Peyer's patch (tissue), 4 donors: ENCODE measurements around the gene PCSK2. TPM values are rescaled to one million over a fixed set of nuclear protein-coding genes. Genes with fewer than 3 reads are reported as not detected.

Source experiments
- DNase-seq, 3 donors: peaks; one replicate each; pipeline ENCODE4 v3.0.0-alpha.2; 2017 to 2019
- H3K27ac ChIP-seq, 4 donors: fragments of 200-600 bp; sonication (generic); one replicate each; pipeline ENCODE4 v1.5.1; 2016 to 2019
- H3K27me3 ChIP-seq, 2 donors: fragments of 200-600 bp; sonication (generic); one replicate each; pipeline ENCODE4 v1.5.1; 2019
- H3K36me3 ChIP-seq, 3 donors: fragments of 200-600 bp; sonication (generic); one replicate each; pipeline ENCODE4 v1.5.1; 2016 to 2019
- H3K4me1 ChIP-seq, 4 donors: fragments of 200-600 bp; sonication (generic); one replicate each; pipeline ENCODE4 v1.5.1; 2016 to 2019
- H3K4me3 ChIP-seq, 4 donors: fragments of 200-600 bp; sonication (generic); 1 replicate in 3 of 4; 2 replicates in 1 of 4; pipeline ENCODE4 v1.5.1; 2016 to 2019; ENCODE audit warnings: mild to moderate bottlenecking in 1 of 4
- H3K9me3 ChIP-seq, 4 donors: fragments of 200-600 bp; sonication (generic); one replicate each; pipeline ENCODE4 v1.5.1; 2016 to 2019; ENCODE audit warnings: mild to moderate bottlenecking in 1 of 4
- CTCF ChIP-seq, 6 experiments: fragments of 450-650 bp in 4 of 6; fragments of 200-600 bp in 2 of 6; sonication (generic) in 1 of 6; IDR thresholded peaks; one replicate each; pipeline ENCODE4 v1.5.1; 2017 to 2019; ENCODE audit warnings: antibody characterized with exemption in 6 of 6, mild to moderate bottlenecking in 3 of 6, moderate library complexity in 1 of 6
- POLR2A ChIP-seq, 2 donors: fragments of 450-650 bp; IDR thresholded peaks; one replicate each; pipeline ENCODE4 v1.5.1; 2017; ENCODE audit warnings: antibody characterized with exemption in 2 of 2, mild to moderate bottlenecking in 2 of 2, moderate library complexity in 2 of 2
- total RNA-seq, 4 donors: library from RNA; depleted of rRNA; stranded (reverse); fragments of >200 nt; gene quantifications; one replicate each; pipeline ENCODE4 v1.1.0, GENCODE V29; 2016

Gene PCSK2
- total RNA-seq, 4 donors from 2014 or later = 0.18 to 0.80 (median 0.57) TPM; not detected in 1

- H3K4me3 ChIP-seq = no peak overlapping the region
Observed at GRCh38 chr20:17515053-17515452, 288.2 kb downstream of the PCSK2 start.

GRCh38 chr20:17518339-17519052 lies 291.7 kb downstream of the PCSK2 start:
- no peaks in the 10 kb centered on the region for H3K36me3 ChIP-seq
- H3K27me3 ChIP-seq = no peaks in the 10 kb centered on the region
- H3K9me3 ChIP-seq = no peaks in the 10 kb centered on the region
- no peaks in the 10 kb centered on the region for H3K4me1 ChIP-seq
- H3K4me3 ChIP-seq = no peak overlapping the region
- TF ChIP-seq CTCF (IDR thresholded peaks at IDR 0.05) = no peak
- no peak for TF ChIP-seq POLR2A (IDR thresholded peaks at IDR 0.05)
- no peak overlapping the region for H3K27ac ChIP-seq
- no peak for DNase-seq

More at GRCh38 chr20:17515053-17515452, 288.2 kb downstream of the PCSK2 start:
- Histone ChIP-seq H3K9me3 (no peaks in the 10 kb centered on the region), H3K27me3 (no peaks in the 10 kb centered on the region), H3K4me1 (no peaks in the 10 kb centered on the region), H3K36me3 (no peaks in the 10 kb centered on the region), H3K27ac (no peak overlapping the region)
- TF ChIP-seq CTCF (IDR thresholded peaks at IDR 0.05) (no peak), POLR2A (IDR thresholded peaks at IDR 0.05) (no peak)
- DNase-seq = no peak

- Histone ChIP-seq H3K4me3 (no peak overlapping the region), H3K9me3 (no peaks in the 10 kb centered on the region)
Observed at GRCh38 chr20:17519606-17520285, 292.9 kb downstream of the PCSK2 start.

GRCh38 chr20:17520583-17520982 lies 293.7 kb downstream of the PCSK2 start:
- Histone ChIP-seq H3K4me3 (no peak overlapping the region), H3K27me3 (no peaks in the 10 kb centered on the region), H3K27ac (no peak overlapping the region), H3K4me1 (no peaks in the 10 kb centered on the region), H3K36me3 (no peaks in the 10 kb centered on the region), H3K9me3 (no peaks in the 10 kb centered on the region)
- no peak for TF ChIP-seq POLR2A (IDR thresholded peaks at IDR 0.05)
- no peak for DNase-seq

More at GRCh38 chr20:17519606-17520285, 292.9 kb downstream of the PCSK2 start:
- Histone ChIP-seq H3K36me3 (no peaks in the 10 kb centered on the region), H3K27ac (no peak overlapping the region), H3K27me3 (no peaks in the 10 kb centered on the region), H3K4me1 (no peaks in the 10 kb centered on the region)
- DNase-seq = no peak
- no peak for TF ChIP-seq POLR2A (IDR thresholded peaks at IDR 0.05)

GRCh38 chr20:17522528-17522927 lies 295.7 kb downstream of the PCSK2 start:
- no peaks in the 10 kb centered on the region for H3K36me3 ChIP-seq
- no peaks in the 10 kb centered on the region for H3K27me3 ChIP-seq
- H3K4me1 ChIP-seq = no peaks in the 10 kb centered on the region
- H3K27ac ChIP-seq = no peak overlapping the region
- H3K4me3 ChIP-seq = no peak overlapping the region
- TF ChIP-seq POLR2A (IDR thresholded peaks at IDR 0.05) = no peak
- TF ChIP-seq CTCF (IDR thresholded peaks at IDR 0.05) = no peak
- no peak for DNase-seq
- no peaks in the 10 kb centered on the region for H3K9me3 ChIP-seq

- Histone ChIP-seq H3K27ac (no peak overlapping the region), H3K27me3 (no peaks in the 10 kb centered on the region), H3K4me3 (no peak overlapping the region), H3K36me3 (no peaks in the 10 kb centered on the region), H3K9me3 (no peaks in the 10 kb centered on the region), H3K4me1 (no peaks in the 10 kb centered on the region)
- TF ChIP-seq POLR2A (IDR thresholded peaks at IDR 0.05) (no peak), CTCF (IDR thresholded peaks at IDR 0.05) (no peak)
- DNase-seq = no peak
Observed at GRCh38 chr20:17523326-17523725, 296.5 kb downstream of the PCSK2 start.
